ENCODE results near the gene ZNF273.

- TF ChIP-seq CTCF (conservative IDR thresholded peaks at IDR 0.05; ENCODE audit: low read length): no peak
- no peak for TF ChIP-seq EZH2phosphoT487 (IDR thresholded peaks at IDR 0.05; ENCODE audit: borderline replicate concordance, low read depth, low read length)
Observed at GRCh38 chr7:64884085-64884912, 18.8 kb upstream of the ZNF273 start.

Data from OCI-LY7 (cell line).